T-helper 1 cell (primary cell): Measurements from ENCODE around the gene DYSF.

Experiments
- DNase-seq, 5 donors: peaks; one replicate each; pipeline ENCODE4 v3.0.0-alpha.2; 2012 to 2020

DYSF gene

DNA sequence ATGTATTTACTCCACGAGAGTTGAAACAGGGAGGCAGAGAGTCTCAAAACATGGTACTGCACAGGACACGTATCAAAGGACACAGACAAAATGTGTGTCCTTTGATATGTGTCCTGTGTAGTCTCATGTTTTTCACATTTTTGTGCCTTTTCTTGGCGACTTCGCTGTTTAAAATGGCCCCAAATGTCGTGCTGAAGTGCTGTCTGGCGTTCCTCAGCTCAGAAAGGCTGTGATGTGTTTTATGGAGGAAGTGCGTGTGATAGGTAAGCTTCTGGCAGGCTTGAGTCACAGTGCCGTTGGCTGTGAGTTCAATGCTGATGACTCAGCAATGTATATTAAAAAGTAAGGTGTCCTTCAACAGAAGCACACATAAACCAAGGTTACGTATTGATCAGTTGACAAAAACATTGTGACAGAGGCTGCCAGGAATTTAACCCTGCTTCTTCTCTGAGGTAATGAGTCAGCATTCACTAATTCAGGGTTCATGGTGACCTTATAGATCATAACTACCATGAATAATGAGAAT, 78.2 kb downstream of the DYSF start:
- peak in 1 of 5 donors; percentile 15 for DNase-seq

DNA sequence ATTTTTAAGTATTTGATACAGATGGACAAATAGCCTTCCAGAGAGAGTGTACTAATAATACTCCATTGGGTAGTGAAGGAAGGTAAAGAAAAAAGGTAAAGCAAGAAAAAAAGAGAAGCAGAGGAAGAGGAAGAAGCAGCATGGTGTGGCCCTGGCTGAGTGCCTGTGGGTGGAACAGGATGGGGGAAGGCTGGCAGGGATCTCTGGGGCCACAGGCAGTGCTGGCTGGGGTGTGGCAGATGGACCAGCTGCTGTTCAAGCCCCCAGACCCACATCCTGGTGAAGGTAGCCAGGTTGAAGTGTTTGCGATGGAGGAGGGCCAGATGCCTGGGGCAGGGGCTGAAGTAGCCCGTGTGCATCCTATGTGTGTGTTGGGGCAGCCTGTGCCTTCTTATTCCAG, 79.0 kb downstream of the DYSF start:
- DNase-seq: no peak

DNA sequence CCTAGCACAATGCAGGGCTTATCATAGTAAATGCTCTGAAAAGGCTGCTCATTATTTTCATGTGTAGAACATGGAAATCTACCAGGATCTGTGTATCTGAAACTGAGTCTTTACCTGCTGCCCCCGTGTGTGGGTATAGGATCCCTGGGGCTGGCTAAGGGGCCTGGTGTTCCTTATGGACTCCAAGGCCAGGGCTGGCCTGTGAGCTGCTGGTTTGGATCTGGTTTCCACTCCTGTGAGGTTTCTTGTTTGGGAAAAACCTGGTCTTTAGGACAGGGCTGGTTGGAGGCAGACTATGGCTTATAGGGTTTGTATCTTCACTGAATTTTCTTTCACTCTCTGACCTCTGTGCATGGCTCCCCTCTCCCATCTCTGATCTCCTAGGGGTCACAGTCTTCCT, 80.8 kb downstream of the DYSF start:
- DNase-seq: no peak

DNA sequence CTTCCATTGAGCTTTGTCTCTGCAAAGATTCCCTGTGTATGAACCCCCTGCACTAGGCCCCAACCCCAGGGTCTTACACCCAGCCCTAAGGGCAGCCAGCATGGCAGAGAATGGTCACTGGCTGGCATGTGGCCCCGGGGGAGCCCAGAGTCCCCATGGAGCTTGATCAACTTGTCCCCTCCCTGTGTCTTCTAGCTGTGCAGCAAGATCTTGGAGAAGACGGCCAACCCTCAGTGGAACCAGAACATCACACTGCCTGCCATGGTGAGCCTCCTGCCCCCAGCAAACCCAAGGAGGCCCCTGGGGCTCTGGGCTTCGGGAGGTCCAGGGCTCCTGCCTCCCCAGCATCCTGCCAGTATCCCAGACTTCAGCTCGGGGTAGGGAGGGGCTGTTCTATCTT, 81.5 kb downstream of the DYSF start:
- DNase-seq: no peak

DNA sequence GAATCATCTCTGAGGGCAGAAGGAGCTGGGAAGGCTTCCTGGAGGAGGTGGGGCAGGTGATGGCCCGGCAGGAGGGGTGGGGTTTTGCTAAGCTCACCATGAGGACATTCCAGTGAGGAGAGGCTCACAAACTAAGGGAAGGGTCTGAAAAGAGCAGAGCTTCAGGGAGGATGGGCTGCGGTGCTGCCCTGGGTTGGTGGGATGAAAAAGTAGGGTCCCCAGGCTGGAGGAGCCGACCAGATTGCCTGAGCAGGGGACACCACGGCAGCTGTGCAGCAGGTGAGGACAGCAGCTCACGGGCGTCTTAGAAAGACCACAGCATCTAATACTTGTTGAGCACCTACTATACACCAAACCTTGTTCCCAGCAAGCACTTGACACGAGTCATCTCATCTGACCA, 82.2 kb downstream of the DYSF start:
- DNase-seq: no peak

DNA sequence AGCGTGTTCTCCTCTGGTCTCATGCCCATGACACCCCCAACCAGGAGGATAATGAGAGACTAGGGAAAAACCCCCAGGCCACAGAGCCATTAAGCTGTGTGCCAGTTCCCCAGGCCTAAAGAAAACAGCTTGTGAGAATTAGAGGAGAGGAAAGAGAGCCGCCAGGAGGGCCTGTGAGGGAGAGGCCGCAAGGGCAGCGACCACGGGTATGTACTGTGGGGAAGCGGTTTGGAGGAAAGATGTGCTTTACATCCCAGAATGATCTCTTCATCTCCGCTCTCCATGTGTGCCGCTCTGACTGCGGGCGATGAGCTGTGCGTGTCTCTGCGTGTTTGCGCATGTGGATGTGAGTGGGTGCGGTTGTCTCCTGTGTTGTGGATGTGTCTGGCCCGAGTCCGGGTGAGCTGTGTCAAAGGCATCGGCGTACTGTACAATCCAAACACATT, 82.9 kb downstream of the DYSF start:
- DNase-seq: no peak

DNA sequence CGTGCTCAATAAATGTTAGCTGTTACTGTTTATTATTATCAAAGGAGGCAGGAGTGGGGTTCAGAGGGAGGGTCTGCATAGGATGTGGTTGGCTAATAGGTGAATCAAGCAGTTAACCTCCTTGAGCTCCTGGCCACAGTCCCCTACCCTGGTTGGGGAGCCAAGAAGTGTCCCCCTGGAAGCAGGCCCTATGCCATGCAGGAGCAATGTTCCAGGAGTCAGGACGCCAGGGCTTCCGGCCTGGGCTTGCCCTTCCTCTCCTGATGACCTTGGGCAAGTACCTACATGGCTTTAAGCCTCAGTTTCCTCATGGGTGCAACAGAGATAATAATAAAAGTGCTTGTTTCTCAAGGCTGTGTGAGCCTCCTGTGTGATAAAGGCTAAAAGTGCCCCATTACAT, 84.9 kb downstream of the DYSF start:
- no peak for DNase-seq

DNA sequence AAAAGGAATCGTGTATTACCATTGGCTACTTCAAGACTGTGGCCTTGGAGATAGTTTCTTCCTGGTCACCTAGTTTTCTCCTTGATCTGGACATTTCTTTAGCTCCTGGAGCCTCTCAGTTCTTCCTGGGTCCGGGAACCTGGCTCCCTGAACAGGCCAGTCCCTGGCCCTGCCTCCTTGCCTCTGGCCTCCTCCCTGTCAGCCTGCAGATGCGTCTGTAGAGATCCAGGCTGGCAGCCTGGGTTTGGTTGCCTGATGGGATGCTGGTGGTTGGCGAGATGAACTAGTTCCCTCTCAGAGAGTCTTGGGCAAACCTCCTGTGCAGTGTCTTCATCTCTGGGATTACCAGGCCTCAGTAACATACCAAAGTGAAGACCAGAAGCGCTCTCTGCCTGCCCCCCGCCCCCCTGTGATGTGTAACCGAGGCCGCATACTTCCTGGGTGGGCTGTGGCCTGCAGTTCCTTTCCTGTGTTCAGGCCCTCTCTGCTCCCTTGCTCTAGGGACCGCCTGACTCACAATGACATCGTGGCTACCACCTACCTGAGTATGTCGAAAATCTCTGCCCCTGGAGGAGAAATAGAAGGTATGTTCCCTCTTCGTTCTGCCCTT, 85.4 kb downstream of the DYSF start:
- DNase-seq: no peak

DNA sequence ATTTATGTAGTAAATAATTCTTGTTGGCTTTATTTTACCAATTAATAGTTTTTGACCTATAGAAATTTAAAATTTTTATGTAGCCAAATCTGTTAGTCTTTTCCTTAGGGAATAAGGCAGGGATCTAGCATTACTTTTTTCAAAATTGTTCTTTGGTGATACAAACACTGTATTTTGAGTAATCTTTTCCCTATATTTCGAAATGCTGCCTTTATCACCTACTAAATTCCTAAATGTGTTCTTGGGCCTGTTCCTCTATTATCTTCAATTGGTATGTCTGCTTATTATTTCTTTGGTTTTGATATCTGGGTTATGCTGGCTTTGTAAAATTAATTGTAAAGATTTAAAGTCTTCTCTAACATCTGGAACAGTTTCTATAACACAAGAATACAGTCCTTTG, 87.5 kb downstream of the DYSF start:
- no peak for DNase-seq

DNA sequence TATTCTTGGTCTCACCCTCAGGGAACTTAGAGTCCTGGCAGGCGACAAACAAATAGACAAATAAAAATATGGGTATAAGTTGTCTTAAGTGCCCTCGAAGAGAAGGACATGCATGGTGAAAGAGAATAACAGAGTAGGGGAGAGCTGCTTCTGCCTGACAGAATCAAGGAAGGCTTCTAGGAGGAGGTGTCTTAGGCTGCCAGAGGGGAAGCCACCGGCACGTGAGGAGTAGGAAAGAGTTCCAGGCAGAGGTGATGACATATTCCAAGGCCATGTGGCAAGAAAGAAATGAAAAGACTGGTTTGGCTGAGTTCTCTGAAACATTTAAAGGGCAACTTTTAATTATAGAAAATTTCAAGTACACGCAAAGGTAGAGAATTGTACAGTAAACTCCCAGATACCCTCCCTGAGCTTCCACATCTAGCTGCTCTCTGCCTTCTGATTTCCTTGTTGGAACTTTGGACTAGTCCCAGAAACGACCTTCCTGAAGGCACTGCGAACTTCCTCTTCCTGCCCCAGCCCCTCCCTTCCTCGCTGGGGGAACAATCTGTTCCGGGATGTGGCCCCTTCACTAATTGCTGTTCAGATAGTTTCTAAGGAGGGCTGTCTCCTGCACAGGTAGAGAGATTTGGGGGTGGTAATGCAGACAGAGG, 91.7 kb downstream of the DYSF start:
- no peak for DNase-seq

DNA sequence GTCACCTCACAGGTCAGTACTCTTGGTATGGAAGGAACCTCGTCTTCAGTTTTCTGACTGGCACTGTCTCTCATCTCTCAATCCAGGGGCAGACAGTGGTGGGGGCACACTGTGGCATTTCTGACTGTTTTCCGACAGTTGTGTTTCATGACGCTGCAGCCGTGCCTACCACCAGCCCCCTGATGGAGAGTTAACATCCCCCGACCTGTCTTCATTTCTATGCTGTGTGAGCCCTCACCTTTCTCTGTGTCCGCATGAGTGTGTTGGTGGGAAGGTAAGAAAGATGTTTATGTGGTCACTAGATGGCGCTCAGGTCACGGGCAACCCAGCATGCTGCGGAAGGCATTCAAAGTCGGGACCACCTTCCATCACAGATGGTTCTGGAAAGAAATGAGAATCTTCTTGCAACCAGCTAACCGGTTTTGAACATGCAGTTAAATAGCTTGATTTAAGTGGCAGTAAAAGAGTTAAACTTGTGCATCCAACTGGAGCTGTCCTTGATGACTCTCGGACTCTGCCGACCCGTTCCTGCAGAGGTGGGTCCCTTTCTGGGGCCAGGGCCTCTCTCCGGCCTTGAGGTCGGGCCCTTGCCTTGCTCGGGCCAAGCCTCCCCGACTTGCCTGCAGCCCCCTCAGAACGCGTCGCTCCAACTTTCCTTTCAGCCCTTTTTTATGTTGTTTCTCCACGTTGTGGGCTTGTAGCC, 92.4 kb downstream of the DYSF start:
- peak in 2 of 5 donors; percentile 24 to 36 for DNase-seq

DNA sequence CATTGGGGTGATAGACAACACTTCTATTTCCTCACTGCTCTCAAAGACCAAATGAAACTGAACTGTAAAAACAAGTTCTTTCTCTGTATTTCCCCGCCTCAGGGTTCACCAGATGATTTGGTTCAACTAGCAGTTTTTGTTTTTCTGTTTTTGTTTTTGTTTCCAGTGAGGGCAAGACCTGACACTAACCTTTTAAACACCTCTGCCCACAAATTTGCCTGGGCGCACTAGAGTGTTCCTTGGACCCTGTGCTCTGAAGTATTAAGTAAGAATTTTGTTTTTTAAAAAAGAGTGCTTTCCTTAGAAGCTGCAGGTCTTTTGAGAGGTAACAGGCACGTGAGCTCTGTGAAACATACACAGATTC, 92.9 kb downstream of the DYSF start:
- no peak for DNase-seq

DNA sequence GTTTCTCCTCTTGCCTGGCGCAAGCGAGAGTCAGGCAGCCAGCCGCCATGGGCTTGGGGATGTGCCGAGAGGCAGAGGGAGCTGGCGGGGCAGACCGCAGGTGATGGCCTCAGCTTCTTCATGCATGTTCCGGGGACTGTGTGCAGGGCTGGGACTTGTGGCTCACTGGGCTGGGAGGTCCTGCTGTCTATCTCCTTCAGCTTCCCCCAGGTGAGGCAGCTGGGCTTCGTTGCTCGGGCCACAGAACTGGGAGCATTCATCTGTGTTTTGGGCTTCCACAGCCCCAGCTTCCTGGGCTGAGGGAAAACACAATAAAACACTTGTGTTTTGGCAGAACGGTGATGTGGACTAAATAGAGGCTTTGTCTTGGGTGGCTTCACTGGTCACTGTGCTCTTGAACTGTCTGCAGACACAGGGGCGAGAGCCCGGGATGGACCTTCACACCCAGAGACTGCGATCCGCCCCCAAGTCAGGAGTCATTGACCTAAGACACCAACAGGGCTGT, 93.5 kb downstream of the DYSF start:
- DNase-seq: no peak

DNA sequence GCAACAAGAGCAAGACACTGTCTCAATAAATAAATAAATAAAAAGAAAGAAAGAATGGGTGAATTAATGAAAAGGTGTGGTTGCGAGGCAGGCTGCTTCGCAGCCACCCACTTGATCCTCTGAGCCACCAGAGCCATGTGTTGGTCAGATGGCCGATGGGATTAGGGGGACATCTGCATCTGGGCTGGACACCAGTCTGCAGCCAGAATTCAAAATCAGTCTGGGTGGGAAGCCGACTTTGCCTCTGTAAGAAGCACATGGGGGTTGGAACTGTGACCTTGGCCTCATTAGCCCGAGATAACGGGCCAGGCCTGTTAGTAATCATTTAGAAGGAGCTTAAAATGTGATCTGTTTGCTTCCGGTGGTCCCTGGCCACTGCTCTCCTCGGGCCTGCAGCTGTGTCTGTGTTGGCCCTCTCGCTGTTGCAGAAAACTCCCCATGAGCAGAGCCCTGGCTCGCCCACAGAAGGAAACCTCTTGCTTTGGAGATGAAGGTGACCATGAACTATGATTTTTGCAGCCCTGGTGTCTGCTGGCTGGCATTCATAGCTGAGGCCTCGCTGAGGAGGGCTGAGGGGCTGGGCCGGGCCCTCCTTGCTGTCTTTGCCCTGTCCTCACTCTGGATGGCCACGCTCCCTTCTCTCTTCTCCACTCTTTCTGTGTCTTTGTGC, 94.4 kb downstream of the DYSF start:
- DNase-seq: no peak

DNA sequence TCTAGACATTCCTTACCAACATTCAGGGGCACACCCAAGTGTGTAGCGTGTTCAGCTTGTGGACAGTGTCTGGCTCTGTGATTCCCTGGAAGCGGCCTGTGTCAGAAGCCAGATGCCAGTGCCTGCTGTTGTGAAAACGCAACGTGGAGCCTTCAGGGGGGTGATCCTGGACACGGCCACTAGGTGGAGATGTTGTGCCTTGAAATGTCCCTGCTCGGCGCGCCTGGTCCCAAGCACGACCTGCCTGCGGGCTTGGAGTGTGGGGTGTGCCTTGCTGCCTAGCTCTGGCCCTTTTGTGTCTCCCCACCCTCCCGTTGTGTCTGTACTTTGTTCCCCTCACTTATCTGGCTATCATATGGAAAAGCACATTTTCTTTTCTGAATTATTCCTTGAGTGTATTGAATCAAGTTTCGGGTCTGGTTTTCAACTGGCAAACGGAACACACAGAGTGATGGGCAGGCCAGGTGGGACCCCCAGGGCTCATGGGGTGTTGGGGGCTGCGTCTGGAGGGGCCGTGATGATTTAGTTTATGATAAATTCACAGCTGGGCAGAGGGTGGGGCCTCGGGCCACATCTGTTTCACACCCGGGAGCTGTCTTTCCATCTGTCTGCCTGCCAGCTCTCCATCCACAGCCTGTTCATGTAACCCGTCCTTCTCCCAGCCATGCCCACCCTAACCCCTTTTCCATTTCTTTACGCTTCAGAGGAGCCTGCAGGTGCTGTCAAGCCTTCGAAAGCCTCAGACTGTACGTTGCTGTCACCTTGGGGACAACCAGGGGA, 95.5 kb downstream of the DYSF start:
- peak; percentile 29 to 52 (median 40) for DNase-seq

DNA sequence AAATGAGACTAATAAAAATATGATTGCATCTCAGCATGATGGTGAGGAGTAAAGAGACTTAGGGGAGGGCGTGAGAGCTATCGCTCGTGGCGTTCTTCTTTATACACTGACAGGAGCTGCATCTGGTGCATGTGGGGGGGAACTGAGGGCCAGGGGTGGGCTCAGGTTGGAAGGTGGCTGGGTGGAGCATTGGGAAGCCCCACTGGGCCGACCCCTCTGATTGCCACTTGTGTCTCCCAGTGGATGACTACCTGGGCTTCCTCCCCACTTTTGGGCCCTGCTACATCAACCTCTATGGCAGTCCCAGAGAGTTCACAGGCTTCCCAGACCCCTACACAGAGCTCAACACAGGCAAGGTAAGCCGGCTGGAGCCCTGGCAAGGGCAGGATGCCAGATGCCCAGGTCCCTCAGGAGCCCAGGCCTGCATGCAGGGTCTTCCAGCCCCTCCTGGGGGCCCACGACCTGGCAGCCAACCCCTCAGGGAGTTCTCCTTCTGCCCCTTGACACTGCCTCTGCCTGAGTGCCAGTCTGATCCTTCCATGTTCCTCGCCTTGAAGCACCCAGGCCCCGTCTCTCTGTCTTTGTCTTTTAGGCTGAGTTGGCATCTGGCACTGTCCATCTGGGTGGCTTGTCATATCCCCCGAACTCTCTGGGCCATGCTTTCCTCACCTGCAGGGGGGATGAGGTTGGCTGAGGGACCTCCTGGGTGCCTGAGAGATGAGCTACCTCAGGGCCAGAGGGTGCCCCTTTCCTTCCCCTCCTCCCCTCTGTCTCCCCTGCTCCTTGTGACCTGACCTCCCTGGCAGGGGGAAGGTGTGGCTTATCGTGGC, 97.7 kb downstream of the DYSF start:
- DNase-seq: no peak

DNA sequence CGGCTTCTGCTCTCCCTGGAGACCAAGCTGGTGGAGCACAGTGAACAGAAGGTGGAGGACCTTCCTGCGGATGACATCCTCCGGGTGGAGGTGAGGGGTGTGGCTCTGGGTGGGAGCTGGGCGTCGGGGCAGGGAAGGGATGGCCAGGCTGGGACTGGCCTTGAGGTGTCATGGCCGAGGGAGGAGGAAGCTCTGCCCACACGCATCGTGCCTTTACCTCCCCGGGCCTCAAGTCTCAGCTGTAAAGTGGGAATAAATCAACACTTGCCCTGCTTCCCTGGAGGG, 98.2 kb downstream of the DYSF start:
- no peak for DNase-seq

DNA sequence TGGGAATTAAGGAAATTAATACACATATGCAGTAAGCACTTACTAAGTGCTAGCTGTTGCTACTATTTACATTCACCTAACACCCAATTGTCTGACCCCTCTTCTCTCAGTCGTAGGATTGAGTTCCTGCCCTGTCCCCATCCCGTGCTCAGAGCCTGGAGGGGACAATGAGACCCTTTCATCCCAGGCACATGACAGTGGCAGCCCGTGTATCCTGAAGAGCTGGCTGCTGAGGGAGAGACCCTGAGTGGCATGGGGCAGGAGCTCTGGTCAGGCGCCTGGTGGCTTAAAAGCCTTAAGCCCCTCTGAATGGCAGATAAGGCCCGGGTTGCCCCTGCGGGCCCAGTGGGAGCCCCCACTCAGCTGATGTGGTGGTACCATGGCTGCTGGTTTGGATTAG, 99.0 kb downstream of the DYSF start:
- no peak for DNase-seq

DNA sequence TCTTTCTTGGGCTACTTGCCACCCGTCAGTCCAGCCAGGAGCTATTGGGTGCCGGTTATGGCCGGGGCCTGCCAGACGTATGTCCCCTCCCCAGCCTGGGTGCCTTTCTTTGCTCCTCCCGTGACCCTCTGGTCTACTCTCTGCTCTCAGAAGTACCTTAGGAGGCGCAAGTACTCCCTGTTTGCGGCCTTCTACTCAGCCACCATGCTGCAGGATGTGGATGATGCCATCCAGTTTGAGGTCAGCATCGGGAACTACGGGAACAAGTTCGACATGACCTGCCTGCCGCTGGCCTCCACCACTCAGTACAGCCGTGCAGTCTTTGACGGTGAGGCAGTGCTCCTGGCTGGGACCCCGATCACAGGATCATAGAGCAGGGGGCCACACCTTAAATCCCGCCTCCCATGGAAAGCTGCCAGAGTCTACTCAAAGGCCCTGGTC, 99.5 kb downstream of the DYSF start:
- no peak for DNase-seq

DNA sequence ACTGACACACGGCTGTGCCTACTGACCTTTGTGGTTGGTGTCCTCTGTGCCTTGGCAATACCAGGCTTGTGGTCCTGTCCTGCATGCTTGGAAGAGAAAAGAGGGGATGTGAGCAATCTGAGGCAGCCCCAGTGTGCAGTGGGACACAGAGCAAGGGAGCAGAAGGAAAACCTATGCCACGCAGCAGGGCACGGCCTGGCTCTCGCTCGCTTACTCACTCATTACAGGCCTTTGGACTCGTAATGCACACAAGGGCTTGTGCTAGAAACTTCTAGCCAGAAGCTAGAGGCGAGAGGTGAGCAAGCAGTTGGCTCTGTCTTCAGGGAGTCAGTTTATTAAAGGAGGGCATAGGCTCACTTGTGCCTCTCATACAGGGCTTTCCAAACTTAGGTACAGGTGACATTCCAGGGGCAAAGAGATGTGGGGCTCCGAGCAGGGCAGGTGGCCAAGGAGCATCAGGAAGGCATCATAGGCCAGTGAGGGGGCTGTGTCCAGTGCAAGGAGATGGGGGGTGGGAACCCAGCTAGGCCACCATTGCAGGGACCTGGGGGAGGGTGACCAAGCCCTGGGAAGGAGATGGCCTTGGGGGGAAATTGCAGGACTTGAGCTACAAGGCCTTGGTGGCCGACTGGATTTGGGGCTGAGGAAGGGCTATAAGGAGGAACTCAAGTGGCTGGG, 100.8 kb downstream of the DYSF start:
- DNase-seq: no peak

DNA sequence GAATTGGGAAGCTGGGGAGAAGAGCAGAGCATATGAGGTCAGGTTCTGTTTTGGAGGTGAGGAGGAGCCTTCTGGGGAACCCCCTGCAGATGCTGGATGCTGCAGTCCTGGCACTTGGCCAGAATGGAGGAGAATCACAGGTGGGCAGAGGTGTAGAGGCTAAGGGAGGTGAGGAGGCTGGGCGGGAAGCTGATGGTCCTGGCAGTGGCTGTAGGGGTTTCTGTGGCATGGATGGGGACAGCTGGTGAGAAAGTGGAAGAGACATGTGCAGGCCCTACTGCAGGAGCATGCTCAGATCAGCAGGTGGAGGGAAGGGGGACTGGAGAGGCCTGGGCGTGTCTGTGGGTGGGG, 101.3 kb downstream of the DYSF start:
- no peak for DNase-seq
